ENCODE measurements around the gene CAPRIN2.

CAPRIN2 gene

DNA sequence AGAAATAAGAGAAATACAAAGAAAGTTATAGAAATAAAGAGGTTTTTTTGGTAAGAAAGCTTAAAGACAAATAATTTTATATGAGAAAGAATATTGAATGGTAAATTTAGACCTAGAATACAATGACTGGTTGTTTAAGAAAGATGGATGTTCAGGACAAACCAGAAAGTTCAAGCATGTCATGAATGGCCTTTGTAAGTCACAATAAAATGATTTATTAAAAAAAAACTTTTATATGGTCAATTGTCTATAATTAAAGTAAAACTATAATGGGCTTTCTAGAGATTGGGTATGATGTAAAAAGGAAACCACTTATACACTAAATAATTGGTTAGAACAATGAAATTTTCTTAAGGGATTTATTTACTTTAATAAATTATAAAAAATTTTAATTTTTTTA lies 19.8 kb upstream of the CAPRIN2 start:
- peaks cover 10% of the 10 kb centered on the region for H3K36me3 Mint-ChIP-seq (ENCODE audit: low read depth)

DNA sequence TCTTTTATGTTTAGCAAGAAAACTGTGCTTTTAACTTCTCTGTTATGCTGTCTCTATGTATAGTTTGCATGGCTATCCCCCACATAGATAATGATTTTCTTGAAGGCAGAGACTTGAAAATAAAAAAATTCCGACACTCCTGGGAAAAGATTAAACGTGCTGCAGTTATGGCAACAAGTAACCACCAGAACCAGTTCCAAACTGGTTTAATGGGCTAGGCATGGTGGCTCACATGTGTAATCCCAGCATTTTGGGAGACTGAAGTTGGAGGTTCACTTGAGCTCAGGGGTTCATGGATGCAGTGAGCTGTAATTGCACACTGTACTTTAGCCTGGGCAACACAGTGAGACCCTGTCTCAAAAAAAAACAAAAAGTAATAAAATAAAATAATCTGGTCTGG lies 15.1 kb upstream of the CAPRIN2 start:
- TF ChIP-seq CTCF (IDR thresholded peaks at IDR 0.05; ENCODE audit: unreplicated experiment in 3 of 3), result no peak
- Mint-ChIP-seq H3K27ac (no peak overlapping the region), H3K9me3 (peaks cover 5% of the 10 kb centered on the region), H3K36me3 (ENCODE audit: low read depth) (no peaks in the 10 kb centered on the region), H3K27me3 (ENCODE audit: low read depth) (no peaks in the 10 kb centered on the region), H3K4me1 (no peaks in the 10 kb centered on the region), H3K4me3 (no peak overlapping the region)

More for the DNA sequence above, 19.8 kb upstream of the CAPRIN2 start:
- no peak for TF ChIP-seq CTCF (IDR thresholded peaks at IDR 0.05; ENCODE audit: unreplicated experiment in 3 of 3)
- no peak overlapping the region for H3K4me3 Mint-ChIP-seq
- no peaks in the 10 kb centered on the region for H3K27me3 Mint-ChIP-seq (ENCODE audit: low read depth)
- H3K4me1 Mint-ChIP-seq, result no peaks in the 10 kb centered on the region
- no peak overlapping the region for H3K27ac Mint-ChIP-seq
- peaks cover 30% of the 10 kb centered on the region for H3K9me3 Mint-ChIP-seq

GRCh38 chr12:30764251-30764650 lies 9.5 kb upstream of the CAPRIN2 start:
- no peak overlapping the region for H3K27ac Mint-ChIP-seq
- no peak for TF ChIP-seq CTCF (IDR thresholded peaks at IDR 0.05; ENCODE audit: unreplicated experiment in 3 of 3)
- H3K9me3 Mint-ChIP-seq, result no peaks in the 10 kb centered on the region
- peaks cover 3% of the 10 kb centered on the region for H3K27me3 Mint-ChIP-seq (ENCODE audit: low read depth)
- H3K4me1 Mint-ChIP-seq, result no peaks in the 10 kb centered on the region
- peaks cover 5% of the 10 kb centered on the region for H3K36me3 Mint-ChIP-seq (ENCODE audit: low read depth)
- no peak overlapping the region for H3K4me3 Mint-ChIP-seq

GRCh38 chr12:30763053-30763452 lies 8.3 kb upstream of the CAPRIN2 start:
- peaks cover 3% of the 10 kb centered on the region for H3K27me3 Mint-ChIP-seq (ENCODE audit: low read depth)
- peaks cover 5% of the 10 kb centered on the region for H3K36me3 Mint-ChIP-seq (ENCODE audit: low read depth)

DNA sequence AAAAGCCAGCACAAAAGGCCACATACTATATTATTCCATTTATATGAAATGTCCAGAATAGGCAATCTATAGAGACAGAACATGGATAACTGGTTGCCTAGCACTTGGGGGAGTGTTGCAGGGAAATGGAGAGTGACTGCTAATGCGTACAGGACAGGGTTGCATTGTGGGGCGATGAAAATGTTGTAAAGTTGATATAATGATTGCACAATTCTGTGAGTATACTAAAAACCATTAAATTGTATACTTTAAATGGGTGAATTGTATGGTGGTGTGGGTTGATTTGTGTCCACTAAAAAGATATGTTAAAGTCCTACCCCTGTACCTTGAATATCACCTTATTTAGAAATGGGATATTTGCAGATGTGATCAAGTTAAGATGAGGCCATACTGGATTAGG lies 7.0 kb upstream of the CAPRIN2 start:
- H3K27ac Mint-ChIP-seq, result no peak overlapping the region
- peaks cover 3% of the 10 kb centered on the region for H3K27me3 Mint-ChIP-seq (ENCODE audit: low read depth)
- H3K4me3 Mint-ChIP-seq, result no peak overlapping the region
- H3K9me3 Mint-ChIP-seq, result no peaks in the 10 kb centered on the region
- no peak for TF ChIP-seq CTCF (IDR thresholded peaks at IDR 0.05; ENCODE audit: unreplicated experiment in 3 of 3)
- H3K36me3 Mint-ChIP-seq (ENCODE audit: low read depth), result peaks cover 5% of the 10 kb centered on the region
- H3K4me1 Mint-ChIP-seq, result no peaks in the 10 kb centered on the region

More at GRCh38 chr12:30763053-30763452, 8.3 kb upstream of the CAPRIN2 start:
- Mint-ChIP-seq H3K4me1 (no peaks in the 10 kb centered on the region), H3K9me3 (no peaks in the 10 kb centered on the region), H3K27ac (no peak overlapping the region), H3K4me3 (no peak overlapping the region)
- TF ChIP-seq CTCF (IDR thresholded peaks at IDR 0.05; ENCODE audit: unreplicated experiment in 3 of 3), result no peak

- H3K4me1 Mint-ChIP-seq, result peaks cover 19% of the 10 kb centered on the region
- H3K4me3 Mint-ChIP-seq, result no peak overlapping the region
Measured at GRCh38 chr12:30757316-30757715, 2.6 kb upstream of the CAPRIN2 start.

More at GRCh38 chr12:30757316-30757715, 2.6 kb upstream of the CAPRIN2 start:
- TF ChIP-seq CTCF (IDR thresholded peaks at IDR 0.05; ENCODE audit: unreplicated experiment in 3 of 3), result no peak
- Mint-ChIP-seq H3K9me3 (no peaks in the 10 kb centered on the region), H3K27ac (no peak overlapping the region), H3K36me3 (ENCODE audit: low read depth) (peaks cover 5% of the 10 kb centered on the region), H3K27me3 (ENCODE audit: low read depth) (no peaks in the 10 kb centered on the region)
